Measurements from ENCODE around the gene ATP5ME.
"Not testable (repeated sequence)": the region's sequence is repeated elsewhere in the genome, so short reads cannot be mapped to it uniquely, and the experiment has no call there.

Gene ATP5ME

GRCh38 chr4:706834-707598 is 32.9 kb upstream of the ATP5ME start:
- Mint-ChIP-seq H3K27me3 (ENCODE audit: low read depth, poor library complexity) (peaks cover 5% of the 10 kb centered on the region), H3K27ac (no peak overlapping the region), H3K4me1 (peaks cover 25% of the 10 kb centered on the region), H3K9me3 (peaks cover 23% of the 10 kb centered on the region), H3K36me3 (ENCODE audit: low read depth) (peaks cover 32% of the 10 kb centered on the region), H3K4me3 (peak overlapping the region; percentile 55)
- no peak for TF ChIP-seq CTCF (IDR thresholded peaks at IDR 0.05)
- DNase-seq = no peak

GRCh38 chr4:706083-706633 is 32.1 kb upstream of the ATP5ME start:
- Mint-ChIP-seq H3K4me1 (peaks cover 25% of the 10 kb centered on the region), H3K36me3 (ENCODE audit: low read depth) (peaks cover 28% of the 10 kb centered on the region), H3K4me3 (peak overlapping the region; percentile 62), H3K9me3 (peaks cover 23% of the 10 kb centered on the region)
- DNase-seq; H3K27me3 Mint-ChIP-seq (ENCODE audit: low read depth, poor library complexity); H3K27ac Mint-ChIP-seq: not testable (repeated sequence)

- TF ChIP-seq CTCF (IDR thresholded peaks at IDR 0.05) = no peak
- Mint-ChIP-seq H3K9me3 (peaks cover 20% of the 10 kb centered on the region), H3K4me1 (peaks cover 27% of the 10 kb centered on the region), H3K27ac (no peak within 1 kb of the TSS), H3K27me3 (ENCODE audit: low read depth, poor library complexity) (peaks cover 13% of the 10 kb centered on the region), H3K4me3 (peak within 1 kb of the TSS; percentile 62), H3K36me3 (ENCODE audit: low read depth) (peaks cover 22% of the 10 kb centered on the region)
- peak; percentile 100 for DNase-seq
Measured at GRCh38 chr4:705278-706082, 31.4 kb upstream of the ATP5ME start, which contains the start of gene PCGF3. Gene PCGF3, plus strand, starts transcription at chr4:705832. Its CDS starts 27,849 bp downstream, at chr4:733681.

GRCh38 chr4:704971-705277 is 30.8 kb upstream of the ATP5ME start:
- TF ChIP-seq CTCF (IDR thresholded peaks at IDR 0.05) = no peak
- peaks cover 14% of the 10 kb centered on the region for H3K9me3 Mint-ChIP-seq
- no peak overlapping the region for H3K4me3 Mint-ChIP-seq
- no peak for DNase-seq
- peaks cover 13% of the 10 kb centered on the region for H3K27me3 Mint-ChIP-seq (ENCODE audit: low read depth, poor library complexity)
- H3K27ac Mint-ChIP-seq = no peak overlapping the region
- peaks cover 16% of the 10 kb centered on the region for H3K36me3 Mint-ChIP-seq (ENCODE audit: low read depth)
- H3K4me1 Mint-ChIP-seq = peaks cover 27% of the 10 kb centered on the region

GRCh38 chr4:704198-704891 is 30.3 kb upstream of the ATP5ME start:
- H3K27ac Mint-ChIP-seq = no peak overlapping the region
- H3K36me3 Mint-ChIP-seq (ENCODE audit: low read depth) = peaks cover 10% of the 10 kb centered on the region
- peaks cover 8% of the 10 kb centered on the region for H3K9me3 Mint-ChIP-seq
- H3K27me3 Mint-ChIP-seq (ENCODE audit: low read depth, poor library complexity) = peaks cover 13% of the 10 kb centered on the region
- DNase-seq = no peak
- TF ChIP-seq CTCF (IDR thresholded peaks at IDR 0.05) = no peak
- peaks cover 25% of the 10 kb centered on the region for H3K4me1 Mint-ChIP-seq
- no peak overlapping the region for H3K4me3 Mint-ChIP-seq

Data from nephron progenitor cell (in vitro differentiated cells).